Heart left ventricle (tissue), 16 donors: ENCODE results near the gene GAPVD1. TPM values are rescaled to one million over a fixed set of nuclear protein-coding genes. Genes with fewer than 3 reads are reported as not detected.

Source experiments
- ATAC-seq, 4 donors: fragments of 200-7000 bp; cut with Tn5 transposase; one replicate each; pipeline ENCODE4 v1.9.1; 2020 to 2022; ENCODE audit warnings: moderate library complexity in 4 of 4, mild to moderate bottlenecking in 3 of 4, moderate number of reproducible peaks in 1 of 4
- DNase-seq, 5 donors: peaks; one replicate each; pipeline ENCODE4 v3.0.0-alpha.2; 2020
- H3K27ac ChIP-seq, 12 donors: fragments of 200-600 bp; sonication (generic) in 4 of 12; one replicate each; pipeline versions ENCODE4 v1.5.0 to v1.8.0; 2016 to 2022; ENCODE audit warnings: mild to moderate bottlenecking in 2 of 12
- H3K27me3 ChIP-seq, 9 donors: fragments of 200-600 bp; sonication (generic) in 2 of 9; one replicate each; pipeline versions ENCODE4 v1.5.1 to v1.8.0; 2016 to 2022; ENCODE audit warnings: mild to moderate bottlenecking in 3 of 9
- H3K36me3 ChIP-seq, 9 donors: fragments of 200-600 bp; sonication (generic) in 2 of 9; one replicate each; pipeline versions ENCODE4 v1.5.0 to v1.8.0; 2018 to 2022; ENCODE audit warnings: mild to moderate bottlenecking in 2 of 9
- H3K4me1 ChIP-seq, 12 donors: fragments of 200-600 bp; sonication (generic) in 4 of 12; one replicate each; pipeline versions ENCODE4 v1.5.0 to v1.8.0; 2016 to 2022; ENCODE audit warnings: mild to moderate bottlenecking in 3 of 12
- H3K4me3 ChIP-seq, 12 donors: fragments of 200-600 bp; sonication (generic) in 4 of 12; one replicate each; pipeline versions ENCODE4 v1.5.0 to v1.8.0; 2017 to 2022; ENCODE audit warnings: mild to moderate bottlenecking in 9 of 12, moderate library complexity in 4 of 12
- H3K9me3 ChIP-seq, 12 donors: fragments of 200-600 bp; sonication (generic) in 4 of 12; one replicate each; pipeline versions ENCODE4 v1.5.0 to v1.8.0; 2016 to 2022; ENCODE audit warnings: mild to moderate bottlenecking in 1 of 12
- CTCF ChIP-seq, 12 donors: fragments of 200-600 bp; sonication (generic) in 4 of 12; IDR thresholded peaks; one replicate each; pipeline versions ENCODE4 v1.5.0 to v1.8.0; 2018 to 2022; ENCODE audit warnings: antibody characterized with exemption in 12 of 12, mild to moderate bottlenecking in 5 of 12
- POLR2A ChIP-seq, 2 donors: fragments of 450-650 bp; IDR thresholded peaks; one replicate each; pipeline ENCODE4 v1.6.1; 2017; ENCODE audit warnings: antibody characterized with exemption in 2 of 2, mild to moderate bottlenecking in 2 of 2, moderate library complexity in 2 of 2
- WGBS, 4 donors: extraction: QIAGEN DNeasy Blood & Tissue Kit in 2 of 4; methylation state at CpG; one replicate each; pipeline versions ENCODE4 v1.1.5 to v1.1.7; 2013 to 2018; 5-methylcytosine and 5-hydroxymethylcytosine counted together
- intact Hi-C, 10 donors: fragments of 100-400 bp; cut with DNase I; formaldehyde crosslinking; loops; one replicate each; pipeline versions ENCODE4 v1.11.1 to v1.14.2; 2022
- polyA plus RNA-seq, 2 donors: library from polyadenylated mRNA; stranded (reverse); fragments of 200-250 nt; gene quantifications; one replicate each; pipeline ENCODE4 v1.2.3, GENCODE V29; 2013
- total RNA-seq, 9 donors: library from RNA; depleted of rRNA in 2 of 9; stranded (reverse); fragments of >200 nt in 2 of 9; fragmentation: NEBNext Ultra II Directional in 3 of 9; extraction: Animal tissue kit (Norgen Biotek cat#: 25700) in 3 of 9; gene quantifications; one replicate each; pipeline versions ENCODE4 v1.1.0 to v1.2.4, GENCODE V29; 2016 to 2023
- donor health status: ischemic (EF 13 %, LVEDD 7.1; RV severe dilation, severe dysfunction).
- donor health status: healthy with polysubstance abuse.
- donor health status: DM: no; HTN: yes; CAD: no.
- donor health status: DM: no; HTN: no; CAD: no.
- donor health status: ischemic (EF 25% LVEDD 6.9; RV normal size, moderate dysfunction).
- donor health status: ischemic (EF 25% LVEDD 5.7; RV mildly dilated, moderate dysfunction).
- donor health status: healthy.
- donor health status: DM: yes; HTN: yes; CAD: no.
- donor health status: ischemic (EF 35%, LVEDD 5.7; RV mildly dilated, moderate dysfunction).
- donor health status: nonischemic (EF 11% LVEDD 7.7; RV severe dilation, severe dysfunction).
- donor health status: DM: yes; HTN: yes; CAD: no.
- donor health status: PGD.
- donor health status: ischemic (EF 29% LVEDD 5.4; RV normal size, mild dysfunction).
- donor health status: nonischemic (EF 23%, LVEDD 6.1; RV moderate dilation, normal function).

GAPVD1 gene
- total and polyA plus RNA-seq, 11 donors: 7.2 to 45.5 (median 32.4) TPM

DNA sequence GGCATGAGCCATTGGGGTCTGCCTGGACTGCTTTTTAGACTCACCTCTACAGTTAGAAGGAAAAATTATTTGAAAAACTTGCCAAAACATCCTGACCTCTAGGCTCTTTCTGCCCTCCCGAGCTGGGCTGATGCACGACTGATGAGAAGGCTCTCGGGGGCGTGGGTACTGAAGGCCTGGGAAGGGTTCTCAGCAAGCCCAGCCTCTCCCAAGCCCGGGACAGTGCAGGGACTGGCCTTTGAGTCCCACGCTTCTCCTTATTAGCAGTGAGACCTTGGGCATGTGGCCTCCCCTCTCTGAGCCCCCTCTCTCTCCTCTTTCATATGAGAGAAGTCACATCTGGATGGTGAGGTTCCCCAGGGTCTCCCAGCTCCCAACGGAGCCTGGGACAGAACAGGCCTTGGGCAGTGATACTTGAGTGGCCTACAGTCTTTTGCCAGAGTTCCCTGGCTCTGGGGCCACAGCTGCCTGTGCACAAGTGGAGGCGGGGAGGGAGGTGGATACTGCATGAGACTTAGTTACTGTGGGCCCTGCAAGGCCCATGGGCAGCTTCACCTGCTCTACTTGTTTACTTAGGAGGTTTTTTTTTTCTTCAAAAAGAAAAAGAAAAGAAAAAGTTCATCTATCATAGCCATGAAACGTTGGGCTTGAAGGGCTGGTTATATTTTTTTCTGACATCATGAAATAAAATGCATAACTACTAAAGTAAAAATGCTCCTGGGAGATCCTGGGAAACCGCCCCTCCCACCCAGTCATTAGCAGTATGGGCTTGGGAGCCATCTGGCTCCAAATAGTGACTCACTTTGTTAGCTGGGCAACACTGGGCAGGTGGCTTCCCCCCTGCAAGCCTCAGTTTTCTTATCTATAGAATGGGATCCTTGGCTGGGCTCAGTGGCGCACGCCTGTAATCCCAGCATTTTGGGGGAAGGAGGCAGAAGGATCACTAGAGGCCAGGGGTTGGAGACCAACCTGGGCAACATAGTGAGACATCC is 139.4 kb downstream of the GAPVD1 start:
- no peaks in the 10 kb centered on the region for H3K4me1 ChIP-seq
- ATAC-seq (no peak), DNase-seq (no peak)
- WGBS, 4 donors: 82 to 86% (median 85%) methylated on average over 11 to 12 of the region's 12 CpGs
- TF ChIP-seq CTCF (IDR thresholded peaks at IDR 0.05) (no peak), POLR2A (IDR thresholded peaks at IDR 0.05) (no peak)
- no peaks in the 10 kb centered on the region for H3K9me3 ChIP-seq
- no peaks in the 10 kb centered on the region for H3K27me3 ChIP-seq
- no peak overlapping the region for H3K4me3 ChIP-seq
- intact Hi-C loops: loop anchor here in 6 of 10 donors (10.0 kb wide), 3 partner anchors 64 to 1004 kb away; no protein-coding TSS in a partner anchor
- H3K27ac ChIP-seq: no peak overlapping the region
- H3K36me3 ChIP-seq: no peaks in the 10 kb centered on the region

- Histone ChIP-seq H3K27me3 (peaks cover 0 to 3% (median 0%) of the 10 kb centered on the region in 9 donors), H3K36me3 (no peaks in the 10 kb centered on the region), H3K27ac (no peak overlapping the region), H3K9me3 (no peaks in the 10 kb centered on the region), H3K4me3 (no peak overlapping the region), H3K4me1 (peaks cover 0 to 13% (median 5%) of the 10 kb centered on the region in 12 donors)
- WGBS, 4 donors: 86 to 99% (median 96%) methylated on average over 7 of the region's 7 CpGs
- TF ChIP-seq POLR2A (IDR thresholded peaks at IDR 0.05) (no peak), CTCF (IDR thresholded peaks at IDR 0.05) (no peak)
- no peak for ATAC-seq
- peak in 1 of 5 donors; percentile 14 for DNase-seq
- intact Hi-C loops: loop anchor here in 9 of 10 donors (5.0 to 10.0 kb wide), 7 partner anchors 60 to 1088 kb away; no protein-coding TSS in a partner anchor
These were observed 143.1 kb downstream of the GAPVD1 start for GRCh38 chr9:125404733-125405132.

DNA sequence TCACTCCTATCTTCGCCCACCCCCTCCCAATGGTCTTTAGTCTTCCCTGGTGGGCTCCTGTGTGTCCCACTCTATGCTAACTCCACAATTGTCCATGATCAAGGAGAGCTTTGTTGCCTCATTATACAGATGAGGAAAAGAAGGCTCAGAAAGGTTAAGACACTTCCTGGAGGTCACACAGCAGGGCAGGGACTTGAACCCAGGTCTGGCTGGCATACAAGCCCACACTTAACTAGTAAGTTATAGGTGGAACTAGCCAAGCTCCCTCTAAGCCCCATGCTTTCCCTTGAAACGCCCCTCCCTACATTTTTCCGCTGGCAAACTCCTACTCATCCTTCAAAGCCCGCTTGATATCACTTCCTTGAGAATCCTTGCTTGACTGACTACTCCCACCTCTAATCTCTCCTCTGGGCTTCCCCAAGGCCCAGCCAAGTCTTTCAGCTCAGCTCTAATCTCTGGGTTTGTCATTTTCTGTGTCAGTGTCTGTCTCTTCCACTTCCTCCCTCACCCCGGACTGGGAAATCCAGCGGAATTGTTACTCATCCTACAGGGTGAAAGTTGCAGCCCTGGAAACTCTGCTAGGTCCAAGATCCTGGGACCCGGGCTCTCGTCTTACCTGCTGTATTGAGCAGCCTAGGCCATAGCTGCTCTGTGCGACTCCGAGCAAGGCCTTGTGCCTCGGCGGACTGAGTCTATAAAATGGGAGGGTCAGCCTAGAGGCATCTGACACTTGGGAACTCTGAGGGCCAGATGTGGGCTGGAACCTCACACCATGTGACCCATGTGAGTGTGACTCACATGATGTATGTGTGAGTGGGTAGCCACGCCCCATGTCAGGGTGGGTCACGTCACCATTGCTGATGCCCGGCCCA is 144.5 kb downstream of the GAPVD1 start:
- no peak overlapping the region for H3K4me3 ChIP-seq
- ATAC-seq (no peak), DNase-seq (peak in 1 of 5 donors; percentile 20)
- TF ChIP-seq POLR2A (IDR thresholded peaks at IDR 0.05) (no peak), CTCF (IDR thresholded peaks at IDR 0.05) (no peak)
- H3K27me3 ChIP-seq: peaks cover 0 to 3% (median 0%) of the 10 kb centered on the region in 9 donors
- 89 to 95% (median 94%) methylated on average over 12 to 15 of the region's 15 CpGs for WGBS, 4 donors
- H3K9me3 ChIP-seq: no peaks in the 10 kb centered on the region
- H3K27ac ChIP-seq: no peak overlapping the region
- peaks cover 0 to 13% (median 5%) of the 10 kb centered on the region in 12 donors for H3K4me1 ChIP-seq
- intact Hi-C loops: loop anchor here in 9 of 10 donors (2.0 to 10.0 kb wide), 9 partner anchors 59 to 1086 kb away; no protein-coding TSS in a partner anchor
- H3K36me3 ChIP-seq: no peaks in the 10 kb centered on the region
